ENCODE data around the gene NEDD9.

GRCh38 chr6:11189865-11190624 is 42.4 kb downstream of the NEDD9 start:
- TF ChIP-seq CTCF (IDR thresholded peaks at IDR 0.05; ENCODE audit: insufficient read depth, low read length, poor library complexity, severe bottlenecking), result no peak
- no peak for TF ChIP-seq EZH2phosphoT487 (conservative IDR thresholded peaks at IDR 0.05; ENCODE audit: low read length)

All from SU-DHL-6 (cell line).